ENCODE data around the gene GRM8. TPM values are rescaled to one million over a fixed set of nuclear protein-coding genes. Genes with fewer than 3 reads are reported as not detected.
"Not testable (repeated sequence)": the region's sequence is repeated elsewhere in the genome, so short reads cannot be mapped to it uniquely, and the experiment has no call there.

GRM8 gene
- total and polyA plus RNA-seq, 9 of the 15 experiments (the other 6 are each of a cell fraction or from before 2014, with no cell fraction given), result 0.13 TPM; not detected in 7

GRCh38 chr7:126839624-126840023 lies 413.1 kb downstream of the GRM8 start (continued):
- no peak for TF ChIP-seq HDAC1 (IDR thresholded peaks at IDR 0.05)
- no peak for TF ChIP-seq CBFA2T2 (conservative IDR thresholded peaks at IDR 0.05)
- no peak for TF ChIP-seq ZFPM2 (CRISPR knock-in tag; IDR thresholded peaks at IDR 0.05)
- no peak for TF ChIP-seq NFXL1 (CRISPR knock-in tag; IDR thresholded peaks at IDR 0.05)
- no peak for TF ChIP-seq KLF10 (CRISPR knock-in tag; IDR thresholded peaks at IDR 0.05)
- TF ChIP-seq ZNF165 (CRISPR knock-in tag; IDR thresholded peaks at IDR 0.05; ENCODE audit: borderline replicate concordance), result no peak
- TF ChIP-seq ZNF696 (CRISPR knock-in tag; conservative IDR thresholded peaks at IDR 0.05), result no peak
- no peak for TF ChIP-seq JUND (IDR thresholded peaks at IDR 0.05; ENCODE audit: borderline replicate concordance, low read depth, low read length)
- no peak for TF ChIP-seq JUND (tag; IDR thresholded peaks at IDR 0.05; ENCODE audit: borderline replicate concordance, low read depth, low read length)
- TF ChIP-seq JUN (IDR thresholded peaks at IDR 0.05; ENCODE audit: borderline replicate concordance, low read depth, low read length), result no peak
- TF ChIP-seq JUN (CRISPR knock-in tag; IDR thresholded peaks at IDR 0.05; ENCODE audit: borderline replicate concordance), result no peak
- TF ChIP-seq FOXP1 (CRISPR knock-in tag; IDR thresholded peaks at IDR 0.05), result no peak

DNA sequence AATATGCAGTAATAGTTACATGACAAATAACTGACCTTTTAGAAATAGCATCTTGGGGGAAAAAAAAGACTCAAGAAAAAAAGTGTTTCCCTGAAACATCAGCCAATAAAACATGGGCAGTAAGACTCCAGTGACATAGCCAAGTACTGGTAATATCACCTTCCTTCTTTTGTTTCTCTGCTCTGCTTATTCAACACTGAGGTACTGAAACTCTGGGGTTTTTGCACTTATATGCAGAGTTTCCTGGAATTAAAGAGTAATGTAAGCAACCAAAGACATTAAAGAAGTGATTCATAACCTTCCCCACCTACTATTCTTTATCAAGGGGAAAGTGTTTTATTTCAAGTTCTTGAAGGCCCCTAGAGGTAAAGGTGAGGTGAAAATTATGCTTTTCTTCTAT lies 414.5 kb downstream of the GRM8 start:
- Histone ChIP-seq H3K36me3 (ENCODE audit: control insufficient read depth, insufficient read depth, low read length) (no peaks in the 10 kb centered on the region), H3K9me1 (ENCODE audit: control insufficient read depth, insufficient read depth, low read length) (no peaks in the 10 kb centered on the region), H2AFZ (ENCODE audit: low read depth, low read length) (no peak overlapping the region), H3K79me2 (ENCODE audit: control insufficient read depth, insufficient read depth, low read length) (no peaks in the 10 kb centered on the region), H3K4me2 (ENCODE audit: insufficient read depth, low read length) (no peak overlapping the region), H3K9me3 (replicated peaks; ENCODE audit: control insufficient read depth, insufficient read depth, low read depth, low read length) (no peaks in the 10 kb centered on the region), H3K4me3 (no peak overlapping the region), H3K27ac (ENCODE audit: extremely low read depth, low read depth, low read length) (no peak overlapping the region), H3K4me1 (replicated peaks in 1 of 2; ENCODE audit: control insufficient read depth in 2 of 2, insufficient read depth in 2 of 2, low read length in 2 of 2) (no peaks in the 10 kb centered on the region), H3K27me3 (ENCODE audit: control insufficient read depth in 2 of 2, insufficient read depth in 2 of 2, low read length in 2 of 2) (no peaks in the 10 kb centered on the region), H3K9ac (ENCODE audit: insufficient read depth in 1 of 2, low read depth in 2 of 2, low read length in 2 of 2) (no peak overlapping the region), H4K20me1 (replicated peaks; ENCODE audit: control insufficient read depth, insufficient read depth, low read length) (no peaks in the 10 kb centered on the region)
- ChIA-PET CTCF (ENCODE audit: low intra/inter-chr PET ratio) (no interaction called here), POLR2A (no interaction called here)
- TF ChIP-seq RBFOX2 (IDR thresholded peaks at IDR 0.05; ENCODE audit: low read depth, low read length), result no peak
- TF ChIP-seq, protein P1, sequence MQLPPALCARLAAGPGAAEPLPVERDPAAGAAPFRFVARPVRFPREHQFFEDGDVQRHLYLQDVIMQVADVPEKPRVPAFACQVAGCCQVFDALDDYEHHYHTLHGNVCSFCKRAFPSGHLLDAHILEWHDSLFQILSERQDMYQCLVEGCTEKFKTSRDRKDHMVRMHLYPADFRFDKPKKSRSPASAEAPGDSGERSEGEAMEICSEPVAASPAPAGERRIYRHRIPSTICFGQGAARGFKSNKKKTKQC (CRISPR knock-in tag; IDR thresholded peaks at IDR 0.05), result no peak
- TF ChIP-seq RBM14 (IDR thresholded peaks at IDR 0.05; ENCODE audit: borderline replicate concordance, insufficient read depth, low read depth, low read length), result no peak
- intact Hi-C loops (cut with micrococcal nuclease), result no loop called here
- no TSS peak for BruUV-seq (replicated peaks)
- in situ Hi-C loops (cut with MboI), result no loop called here
- DNase-seq (ENCODE audit: extremely low read depth in 1 of 4, low spot score in 3 of 4), result no peak
- FAIRE-seq, result no peak
- ATAC-seq, result no peak

GRCh38 chr7:126831241-126831640 lies 421.5 kb downstream of the GRM8 start:
- H3K4me3 ChIP-seq; H3K9ac ChIP-seq (ENCODE audit: insufficient read depth in 1 of 2, low read depth in 2 of 2, low read length in 2 of 2); H3K9me3 ChIP-seq (replicated peaks; ENCODE audit: control insufficient read depth, insufficient read depth, low read depth, low read length); DNase-seq (ENCODE audit: extremely low read depth in 1 of 4, low spot score in 3 of 4); H3K4me1 ChIP-seq (replicated peaks in 1 of 2; ENCODE audit: control insufficient read depth in 2 of 2, insufficient read depth in 2 of 2, low read length in 2 of 2); in situ Hi-C loops (cut with MboI); H3K27me3 ChIP-seq (ENCODE audit: control insufficient read depth in 2 of 2, insufficient read depth in 2 of 2, low read length in 2 of 2); H3K9me1 ChIP-seq (ENCODE audit: control insufficient read depth, insufficient read depth, low read length); H2AFZ ChIP-seq (ENCODE audit: low read depth, low read length); H4K20me1 ChIP-seq (replicated peaks; ENCODE audit: control insufficient read depth, insufficient read depth, low read length); intact Hi-C loops (cut with micrococcal nuclease); H3K36me3 ChIP-seq (ENCODE audit: control insufficient read depth, insufficient read depth, low read length); BruUV-seq (replicated peaks); H3K79me2 ChIP-seq (ENCODE audit: control insufficient read depth, insufficient read depth, low read length); FAIRE-seq; CTCF ChIA-PET (ENCODE audit: low intra/inter-chr PET ratio); ATAC-seq; H3K27ac ChIP-seq (ENCODE audit: extremely low read depth, low read depth, low read length); H3K4me2 ChIP-seq (ENCODE audit: insufficient read depth, low read length): not testable (repeated sequence)
- POLR2A ChIA-PET, result interaction anchor here (0.9 kb wide), 1 partner anchor 208 kb away, joined by 4 read pairs; no protein-coding TSS in a partner anchor
- 8% methylated on average over 8 of the region's 9 CpGs for WGBS (ENCODE audit: insufficient coverage, low coverage, missing lambda C conversion rate)

Data from K562 (cell line).